T47D (cell line): Measurements from ENCODE around the gene TMCC1.
"Not testable (repeated sequence)": the region's sequence is repeated elsewhere in the genome, so short reads cannot be mapped to it uniquely, and the experiment has no call there.

Experiments used
- DNase-seq, 2 experiments: peaks; one replicate each; pipeline versions ENCODE4 v3.0.0 to v3.0.0-alpha.2; 2011 to 2012; ENCODE audit warnings: low read depth in 1 of 2, low spot score in 1 of 2
- JUND ChIP-seq: IDR thresholded peaks from 2 replicates; pipeline ENCODE4 v1.6.1; 2012; ENCODE audit warnings: low read depth
- in situ Hi-C: cut with HindIII; loops from 2 replicates; pipeline ENCODE4 v1.10.0; 2016; ENCODE audit warnings: low sequenced_read_pairs, low pct_unique_long_range_greater_than_20kb

The TMCC1 gene

GRCh38 chr3:129918461-129918860 is 24.9 kb upstream of the TMCC1 start:
- TF ChIP-seq JUND = no peak
- DNase-seq = no peak
- in situ Hi-C loops = no loop called here

GRCh38 chr3:129917423-129918007 is 24.0 kb upstream of the TMCC1 start:
- in situ Hi-C loops = no loop called here
- no peak for TF ChIP-seq JUND
- no peak for DNase-seq

GRCh38 chr3:129913618-129914017 is 20.1 kb upstream of the TMCC1 start:
- in situ Hi-C loops = no loop called here
- peak in 1 of 2 experiments; percentile 53 for DNase-seq
- TF ChIP-seq JUND = no peak

- DNase-seq = no peak
- TF ChIP-seq JUND = no peak
- in situ Hi-C loops = no loop called here
Measured at GRCh38 chr3:129911261-129911861, 17.9 kb upstream of the TMCC1 start.

- in situ Hi-C loops, DNase-seq: not testable (repeated sequence)
Measured at GRCh38 chr3:129909235-129909634, 15.7 kb upstream of the TMCC1 start.

GRCh38 chr3:129908417-129908816 is 14.9 kb upstream of the TMCC1 start:
- in situ Hi-C loops = no loop called here
- DNase-seq = peak; percentile 25 to 93
- TF ChIP-seq JUND = peak; percentile 49

GRCh38 chr3:129901272-129901671 is 7.8 kb upstream of the TMCC1 start:
- DNase-seq, in situ Hi-C loops: not testable (repeated sequence)

GRCh38 chr3:129897026-129897425 is 3.5 kb upstream of the TMCC1 start:
- in situ Hi-C loops = no loop called here
- no peak for DNase-seq
- TF ChIP-seq JUND = no peak

GRCh38 chr3:129892857-129893580 is 492 bp downstream of the TMCC1 start:
- in situ Hi-C loops = no loop called here
- peak; percentile 35 to 41 for DNase-seq
- TF ChIP-seq JUND = no peak

GRCh38 chr3:129892486-129892856 is 1.0 kb downstream of the TMCC1 start:
- in situ Hi-C loops = no loop called here
- no peak for TF ChIP-seq JUND
- DNase-seq = no peak

- TF ChIP-seq JUND = no peak
- in situ Hi-C loops = no loop called here
- DNase-seq = no peak
Measured at GRCh38 chr3:129890891-129891290, 2.6 kb downstream of the TMCC1 start.

GRCh38 chr3:129890125-129890524 is 3.4 kb downstream of the TMCC1 start:
- in situ Hi-C loops = no loop called here
- no peak for TF ChIP-seq JUND
- no peak for DNase-seq

- TF ChIP-seq JUND = 0 out of 2 replicates have a peak, but pooled peaks have one; percentile 47
- in situ Hi-C loops = no loop called here
- peak in 1 of 2 experiments; percentile 65 for DNase-seq
Measured at GRCh38 chr3:129888771-129889170, 4.7 kb downstream of the TMCC1 start.

GRCh38 chr3:129881261-129881660 is 12.2 kb downstream of the TMCC1 start:
- in situ Hi-C loops = no loop called here
- no peak for DNase-seq
- no peak for TF ChIP-seq JUND
